AG10803 (cell line): ENCODE results near the gene ELP4.

Source experiments
- DNase-seq: peaks from one replicate; pipeline ENCODE4 v3.0.0; 2010; ENCODE audit warnings: low read depth
- H3K4me3 ChIP-seq: 2 replicates; pipeline ENCODE4 v1.5.1; 2011; ENCODE audit warnings: mild to moderate bottlenecking, low read length, control low read depth
- CTCF ChIP-seq: conservative IDR thresholded peaks from 2 replicates; pipeline ENCODE4 v1.5.1; 2011; ENCODE audit warnings: mild to moderate bottlenecking, low read length, control low read depth, inconsistent platforms

Gene ELP4

GRCh38 chr11:31747581-31747980 is 238.0 kb downstream of the ELP4 start:
- DNase-seq, result no peak
- no peak overlapping the region for H3K4me3 ChIP-seq
- no peak for TF ChIP-seq CTCF

- DNase-seq, result peak; percentile 16
- H3K4me3 ChIP-seq, result no peak overlapping the region
- TF ChIP-seq CTCF, result no peak
Measured at GRCh38 chr11:31757260-31757835, 247.8 kb downstream of the ELP4 start.

GRCh38 chr11:31761636-31762035 is 252.1 kb downstream of the ELP4 start:
- no peak for TF ChIP-seq CTCF
- DNase-seq, result no peak
- no peak overlapping the region for H3K4me3 ChIP-seq

GRCh38 chr11:31763296-31763695 is 253.7 kb downstream of the ELP4 start:
- no peak overlapping the region for H3K4me3 ChIP-seq
- no peak for DNase-seq
- no peak for TF ChIP-seq CTCF

GRCh38 chr11:31764261-31764660 is 254.7 kb downstream of the ELP4 start:
- no peak for TF ChIP-seq CTCF
- no peak for DNase-seq

GRCh38 chr11:31764766-31765165 is 255.2 kb downstream of the ELP4 start:
- no peak for TF ChIP-seq CTCF
- H3K4me3 ChIP-seq, result no peak overlapping the region
- DNase-seq, result no peak

More at GRCh38 chr11:31764261-31764660, 254.7 kb downstream of the ELP4 start:
- H3K4me3 ChIP-seq, result no peak overlapping the region

- no peak overlapping the region for H3K4me3 ChIP-seq
- no peak for TF ChIP-seq CTCF
- no peak for DNase-seq
Measured at GRCh38 chr11:31767066-31767465, 257.5 kb downstream of the ELP4 start.
